Lower lobe of right lung (tissue), 2 donors: Measurements from ENCODE around the gene RTL5. TPM values are rescaled to one million over a fixed set of nuclear protein-coding genes. Genes with fewer than 3 reads are reported as not detected.

ENCODE experiments used
- ATAC-seq, 2 donors: fragments of 200-7000 bp; cut with Tn5 transposase; one replicate each; pipeline ENCODE4 v1.9.1; 2020 to 2022; ENCODE audit warnings: mild to moderate bottlenecking in 2 of 2, moderate library complexity in 2 of 2
- DNase-seq: peaks from one replicate; pipeline ENCODE4 v3.0.0-alpha.2; 2020
- H3K27ac ChIP-seq: fragments of 200-600 bp; one replicate; pipeline ENCODE4 v1.8.0; 2022
- H3K27me3 ChIP-seq: fragments of 200-600 bp; one replicate; pipeline ENCODE4 v1.8.0; 2022; ENCODE audit warnings: low read depth
- H3K36me3 ChIP-seq: fragments of 200-600 bp; one replicate; pipeline ENCODE4 v1.8.0; 2022; ENCODE audit warnings: mild to moderate bottlenecking
- H3K4me1 ChIP-seq: fragments of 200-600 bp; one replicate; pipeline ENCODE4 v1.8.0; 2022
- H3K4me3 ChIP-seq: fragments of 200-600 bp; one replicate; pipeline ENCODE4 v1.8.0; 2022; ENCODE audit warnings: mild to moderate bottlenecking
- H3K9me3 ChIP-seq: fragments of 200-600 bp; one replicate; pipeline ENCODE4 v1.8.0; 2022
- intact Hi-C: fragments of 100-400 bp; cut with DNase I; formaldehyde crosslinking; loops from one replicate; pipeline ENCODE4 v1.11.0; 2022
- total RNA-seq: library from RNA; stranded (reverse); fragmentation: NEBNext Ultra II Directional; extraction: Animal tissue kit (Norgen Biotek cat#: 25700); gene quantifications from one replicate; pipeline ENCODE4 v1.2.1, GENCODE V29; 2021
- TF ChIP-seq, protein P1 (sequence below): fragments of 200-600 bp; IDR thresholded peaks from one replicate; pipeline ENCODE4 v1.8.0; 2022; ENCODE audit warnings: antibody characterized with exemption, mild to moderate bottlenecking
- donor health status: DM: no; HTN: yes; CAD: no; lungs with severe emphysema.

Gene RTL5
- total RNA-seq, 1 donor from 2014 or later = 9.9 TPM

DNA sequence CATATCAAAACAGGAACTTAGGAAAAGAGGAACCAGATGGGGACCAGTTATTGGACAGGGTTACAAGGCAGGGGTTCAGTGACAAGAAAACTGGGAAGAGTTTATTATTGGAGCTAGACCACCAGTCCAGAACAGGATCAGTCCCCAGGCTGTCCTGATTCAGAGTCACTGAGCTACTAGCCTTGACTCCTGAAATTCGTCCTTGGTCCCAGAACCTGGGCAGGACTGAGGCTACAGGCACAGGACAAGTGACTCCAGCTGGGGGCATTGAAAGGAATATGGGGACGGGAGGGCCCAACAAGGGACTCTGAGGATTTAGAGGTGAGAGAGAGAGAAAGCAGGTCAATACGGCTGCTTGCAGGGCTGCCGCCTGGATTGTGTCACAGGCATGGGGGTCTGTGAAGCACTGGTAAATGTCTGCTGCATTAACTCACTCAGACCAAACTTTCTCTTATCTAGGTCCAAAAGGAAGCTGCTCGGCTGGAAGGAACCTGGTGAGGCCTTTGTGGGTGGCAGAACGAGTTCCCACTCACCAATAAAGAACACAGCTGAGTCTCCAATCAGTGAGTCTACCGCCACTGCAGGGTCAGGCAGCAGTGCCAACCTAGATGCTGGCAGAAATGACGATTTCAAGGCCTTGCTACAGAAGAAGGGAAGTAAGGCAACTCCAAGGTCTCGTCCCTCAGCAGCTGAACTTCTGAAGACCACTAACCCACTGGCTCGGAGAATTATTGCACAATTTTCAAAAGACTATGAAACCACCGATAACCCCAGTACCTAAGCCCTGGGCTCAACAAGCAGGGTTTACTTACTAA lies 11.3 kb upstream of the RTL5 start:
- Histone ChIP-seq H3K36me3 (peaks cover 16% of the 10 kb centered on the region), H3K4me3 (no peak overlapping the region), H3K9me3 (no peaks in the 10 kb centered on the region), H3K27me3 (no peaks in the 10 kb centered on the region), H3K4me1 (no peaks in the 10 kb centered on the region), H3K27ac (no peak overlapping the region)
- no peak for ATAC-seq
- TF ChIP-seq, protein P1, sequence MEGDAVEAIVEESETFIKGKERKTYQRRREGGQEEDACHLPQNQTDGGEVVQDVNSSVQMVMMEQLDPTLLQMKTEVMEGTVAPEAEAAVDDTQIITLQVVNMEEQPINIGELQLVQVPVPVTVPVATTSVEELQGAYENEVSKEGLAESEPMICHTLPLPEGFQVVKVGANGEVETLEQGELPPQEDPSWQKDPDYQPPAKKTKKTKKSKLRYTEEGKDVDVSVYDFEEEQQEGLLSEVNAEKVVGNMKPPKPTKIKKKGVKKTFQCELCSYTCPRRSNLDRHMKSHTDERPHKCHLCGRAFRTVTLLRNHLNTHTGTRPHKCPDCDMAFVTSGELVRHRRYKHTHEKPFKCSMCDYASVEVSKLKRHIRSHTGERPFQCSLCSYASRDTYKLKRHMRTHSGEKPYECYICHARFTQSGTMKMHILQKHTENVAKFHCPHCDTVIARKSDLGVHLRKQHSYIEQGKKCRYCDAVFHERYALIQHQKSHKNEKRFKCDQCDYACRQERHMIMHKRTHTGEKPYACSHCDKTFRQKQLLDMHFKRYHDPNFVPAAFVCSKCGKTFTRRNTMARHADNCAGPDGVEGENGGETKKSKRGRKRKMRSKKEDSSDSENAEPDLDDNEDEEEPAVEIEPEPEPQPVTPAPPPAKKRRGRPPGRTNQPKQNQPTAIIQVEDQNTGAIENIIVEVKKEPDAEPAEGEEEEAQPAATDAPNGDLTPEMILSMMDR = no peak
- DNase-seq = no peak
- intact Hi-C loops = no loop called here

DNA sequence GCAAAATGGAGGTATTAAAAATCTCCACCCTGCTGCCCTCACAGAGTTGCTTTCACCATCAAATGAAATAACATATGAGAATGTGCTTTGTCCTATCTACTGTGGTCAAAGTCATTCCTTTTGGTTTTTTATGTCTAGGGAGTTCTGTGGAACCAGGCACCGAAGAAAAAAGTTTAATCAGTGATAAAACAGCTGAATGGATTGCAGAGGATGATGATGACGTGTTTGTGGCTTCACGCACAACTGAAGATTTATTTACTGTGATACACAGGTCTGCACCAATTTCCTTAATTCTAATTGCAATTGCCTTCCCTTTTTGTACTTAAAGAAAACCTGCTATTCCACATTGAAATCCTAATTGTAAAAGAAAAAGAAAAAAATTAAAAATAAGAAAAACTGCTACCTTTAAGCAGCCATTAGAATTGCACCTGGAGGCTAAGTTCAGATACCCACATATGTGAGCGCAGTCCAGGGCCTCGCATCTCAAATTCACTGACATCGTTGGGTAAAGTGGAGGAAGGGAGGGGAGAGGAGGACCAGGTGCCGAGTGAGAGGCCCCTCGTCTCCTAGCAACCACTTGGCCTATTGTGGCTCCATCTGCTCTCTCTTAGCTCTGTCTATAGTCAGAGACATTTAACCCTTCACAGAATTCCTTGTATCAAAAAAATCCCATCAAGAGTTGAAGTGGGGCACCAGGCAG lies 10.5 kb upstream of the RTL5 start:
- intact Hi-C loops = no loop called here
- Histone ChIP-seq H3K36me3 (peaks cover 16% of the 10 kb centered on the region), H3K4me1 (no peaks in the 10 kb centered on the region), H3K27me3 (no peaks in the 10 kb centered on the region), H3K9me3 (no peaks in the 10 kb centered on the region), H3K27ac (no peak overlapping the region), H3K4me3 (no peak overlapping the region)
- TF ChIP-seq, protein P1 = no peak
- ATAC-seq (no peak), DNase-seq (no peak)

DNA sequence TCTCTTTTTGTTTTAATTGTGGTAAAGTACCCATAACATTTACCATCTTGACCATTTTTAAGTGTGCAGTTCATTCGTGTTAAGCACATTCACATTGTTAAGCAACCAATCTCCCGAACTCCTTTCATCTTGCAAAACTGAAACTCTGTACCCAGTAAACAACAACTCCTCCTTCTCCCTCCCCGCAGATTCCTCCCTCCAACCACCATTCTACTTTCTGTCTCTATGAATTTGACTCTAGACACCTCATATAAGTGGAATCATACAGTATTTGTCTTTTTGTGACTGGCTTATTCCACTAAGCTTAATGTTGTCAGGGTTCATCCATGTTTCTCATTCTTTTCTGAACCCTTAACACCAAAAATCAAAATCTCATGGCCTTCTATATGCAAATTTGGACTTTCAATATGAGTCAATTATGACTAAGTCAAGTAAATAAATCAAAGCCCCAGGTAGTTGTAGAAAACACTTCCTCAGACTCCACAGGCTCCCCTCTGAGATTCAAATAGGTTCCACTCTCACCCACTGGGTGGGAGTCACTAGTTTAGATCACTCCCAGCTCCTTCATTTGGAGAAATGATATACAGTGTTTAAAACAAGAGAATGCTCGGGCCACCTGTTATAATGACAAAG lies 9.8 kb upstream of the RTL5 start:
- peaks cover 16% of the 10 kb centered on the region for H3K36me3 ChIP-seq
- TF ChIP-seq, protein P1 = no peak
- H3K4me1 ChIP-seq = no peaks in the 10 kb centered on the region
- no peak overlapping the region for H3K4me3 ChIP-seq
- no peak for DNase-seq
- no peaks in the 10 kb centered on the region for H3K27me3 ChIP-seq
- no peaks in the 10 kb centered on the region for H3K9me3 ChIP-seq
- H3K27ac ChIP-seq = no peak overlapping the region
- intact Hi-C loops = no loop called here
- no peak for ATAC-seq

DNA sequence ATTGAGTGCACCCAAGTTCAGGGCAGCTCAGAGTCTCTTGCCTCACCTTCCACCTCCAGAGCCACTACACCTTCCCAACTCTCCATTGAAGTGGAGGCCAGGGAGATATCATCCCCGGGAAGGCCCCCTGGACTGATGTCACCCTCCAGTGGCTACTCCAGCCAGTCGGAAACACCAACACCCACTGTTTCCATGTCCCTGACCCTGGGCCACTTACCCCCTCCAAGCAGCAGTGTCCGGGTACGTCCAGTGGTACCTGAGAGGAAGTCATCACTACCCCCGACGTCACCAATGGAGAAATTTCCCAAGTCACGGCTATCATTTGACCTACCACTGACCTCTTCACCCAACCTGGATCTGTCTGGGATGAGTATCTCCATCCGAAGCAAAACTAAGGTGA lies 7.8 kb upstream of the RTL5 start:
- Histone ChIP-seq H3K4me1 (no peaks in the 10 kb centered on the region), H3K27me3 (no peaks in the 10 kb centered on the region), H3K27ac (no peak overlapping the region), H3K36me3 (peaks cover 16% of the 10 kb centered on the region), H3K9me3 (no peaks in the 10 kb centered on the region), H3K4me3 (no peak overlapping the region)
- DNase-seq = no peak
- TF ChIP-seq, protein P1 = no peak
- ATAC-seq = no peak
- intact Hi-C loops = no loop called here

DNA sequence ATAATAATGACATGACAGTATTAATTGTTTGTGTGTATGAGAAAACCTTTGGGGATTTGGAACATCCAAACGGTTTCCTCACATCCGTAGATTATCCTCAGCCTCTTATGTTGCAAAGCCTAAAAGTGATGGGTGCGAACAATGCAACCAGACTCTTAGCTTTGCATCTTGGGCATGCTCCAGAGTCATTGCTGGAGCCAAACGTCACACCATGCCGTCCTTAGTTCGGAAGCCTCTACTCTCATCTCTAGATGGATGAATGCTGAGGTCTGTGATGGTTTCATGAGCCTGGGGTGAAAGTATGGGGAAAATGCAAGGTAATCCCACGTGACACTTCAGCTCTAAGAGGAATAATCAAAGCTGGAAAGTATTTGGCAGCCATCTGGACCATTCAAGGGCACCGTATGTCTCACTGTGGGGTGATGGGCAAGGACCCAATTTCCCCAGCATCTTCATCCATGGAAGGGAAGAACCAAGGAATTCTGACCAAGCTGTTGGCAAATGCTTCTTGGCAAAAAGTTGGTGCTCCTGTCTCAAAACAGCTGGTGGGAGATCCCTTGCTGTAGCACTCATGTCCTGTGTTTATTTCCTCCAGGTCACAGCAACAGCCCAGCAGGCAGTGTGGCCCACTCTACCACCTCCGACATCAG lies 6.3 kb upstream of the RTL5 start:
- DNase-seq (no peak), ATAC-seq (no peak)
- TF ChIP-seq, protein P1 = no peak
- intact Hi-C loops = no loop called here
- no peaks in the 10 kb centered on the region for H3K27me3 ChIP-seq
- no peaks in the 10 kb centered on the region for H3K9me3 ChIP-seq
- no peak overlapping the region for H3K4me3 ChIP-seq
- no peak overlapping the region for H3K27ac ChIP-seq
- peaks cover 16% of the 10 kb centered on the region for H3K36me3 ChIP-seq
- no peaks in the 10 kb centered on the region for H3K4me1 ChIP-seq
